HepG2 (cell line): ENCODE measurements around the gene PIEZO2. TPM values are rescaled to one million over a fixed set of nuclear protein-coding genes. Genes with fewer than 3 reads are reported as not detected.

Experiments used
- AFF4 ChIP-seq: sonication (generic); formaldehyde crosslinking; IDR thresholded peaks from 2 replicates; pipeline ENCODE4 v1.4.0; 2020; ENCODE audit warnings: missing genetic modification reagents
- EP300 ChIP-seq, 3 experiments: sonication (generic) in 1 of 3; formaldehyde crosslinking in 1 of 3; IDR thresholded peaks; 2 replicates each; pipeline versions ENCODE4 v1.5.1 to v1.6.1; 2011 to 2020; ENCODE audit warnings: low read depth in 2 of 3, low read length in 2 of 3, borderline replicate concordance in 1 of 3, improper control_type of control experiment in 1 of 3, mild to moderate bottlenecking in 1 of 3, missing genetic modification reagents in 1 of 3, moderate library complexity in 1 of 3
- IRX3 ChIP-seq: sonication (generic); formaldehyde crosslinking; IDR thresholded peaks from 2 replicates; pipeline ENCODE4 v1.8.1; 2023; ENCODE audit warnings: mild to moderate bottlenecking, low read depth, missing genetic modification reagents, borderline replicate concordance
- ZNF142 ChIP-seq: sonication (generic); formaldehyde crosslinking; IDR thresholded peaks from 2 replicates; pipeline ENCODE4 v1.4.0; 2020; ENCODE audit warnings: missing genetic modification reagents
- ZNF83 ChIP-seq: sonication (generic); formaldehyde crosslinking; IDR thresholded peaks from 2 replicates; pipeline ENCODE4 v1.4.0; 2020; ENCODE audit warnings: missing genetic modification reagents, mild to moderate bottlenecking, borderline replicate concordance
- polyA plus RNA-seq, 8 experiments: library from polyadenylated mRNA; depleted of rRNA in 3 of 8; stranded (reverse) in 7 of 8; unstranded in 1 of 8; fragments of >200 nt; fragmentation: Illumina TruSeq in 4 of 8; extraction: Trizol in 4 of 8; gene quantifications; 2 replicates each; pipeline versions ENCODE4 v1.2.1 to v1.2.3, GENCODE V29; 2011 to 2016; ENCODE audit warnings: low read depth in 4 of 8, missing spikeins in 1 of 8, mixed read lengths in 1 of 8; ENCODE audit not compliant: insufficient read depth in 1 of 8
- total RNA-seq, 5 experiments: library from RNA; depleted of rRNA; stranded (reverse); fragments of >200 nt; fragmentation: Illumina TruSeq; extraction: Trizol; gene quantifications; 2 replicates each; pipeline ENCODE4 v1.2.3, GENCODE V29; 2016; ENCODE audit warnings: low read depth in 1 of 5

PIEZO2 gene
- total and polyA plus RNA-seq, 2 of the 13 experiments (the other 11 are each of a cell fraction or from before 2014, with no cell fraction given): 15.2 to 27.2 TPM

GRCh38 chr18:10775026-10775425, 374.3 kb downstream of the PIEZO2 start (continued):
- no peak for TF ChIP-seq ZNF142
- no peak for TF ChIP-seq ZNF83 (CRISPR knock-in tag)
- TF ChIP-seq IRX3: no peak
- no peak for TF ChIP-seq AFF4 (CRISPR knock-in tag)
- no peak for TF ChIP-seq EP300 (IDR thresholded peaks at IDR 0.05; ENCODE audit: low read depth in 2 of 2, low read length in 2 of 2)
- no peak for TF ChIP-seq EP300 (CRISPR knock-in tag; IDR thresholded peaks at IDR 0.05; ENCODE audit: borderline replicate concordance)
